ENCODE measurements around the gene GCNT2.
A peak's percentile ranks its signal among the peaks of the same experiment; 100 is the strongest.

GCNT2 gene

DNA sequence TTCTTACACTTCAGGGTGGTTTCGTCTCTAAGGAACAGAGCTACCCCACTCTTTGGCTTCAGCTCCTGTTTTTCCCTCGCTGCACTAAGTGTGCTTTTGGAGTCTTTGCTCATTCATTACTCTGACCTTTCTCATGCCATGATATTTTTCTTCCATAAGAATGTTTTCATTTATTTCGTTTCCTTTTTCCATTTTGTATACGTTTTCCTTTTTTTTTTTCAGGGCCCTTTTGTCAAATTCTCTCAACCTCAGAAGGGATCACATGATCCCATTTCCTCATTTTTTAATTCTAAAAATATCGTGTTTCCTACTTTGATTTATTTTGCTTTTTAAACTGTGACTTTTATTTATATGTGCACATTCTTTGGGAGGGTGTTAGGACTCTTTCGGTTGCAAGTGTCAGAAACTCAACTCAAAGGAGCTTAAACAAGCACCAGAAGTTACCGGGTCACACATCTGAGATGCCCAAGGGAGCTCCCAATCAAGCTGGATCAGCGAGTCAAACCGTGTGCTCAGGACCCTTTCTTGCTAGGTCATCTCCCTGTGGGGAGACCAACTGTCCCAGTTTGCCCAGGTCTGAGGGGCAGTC lies 40.6 kb downstream of the GCNT2 start:
- H3K4me2 ChIP-seq (ENCODE audit: low read length), result no peak overlapping the region
- H3K79me1 ChIP-seq (ENCODE audit: low read length), result peaks cover 3% of the 10 kb centered on the region

DNA sequence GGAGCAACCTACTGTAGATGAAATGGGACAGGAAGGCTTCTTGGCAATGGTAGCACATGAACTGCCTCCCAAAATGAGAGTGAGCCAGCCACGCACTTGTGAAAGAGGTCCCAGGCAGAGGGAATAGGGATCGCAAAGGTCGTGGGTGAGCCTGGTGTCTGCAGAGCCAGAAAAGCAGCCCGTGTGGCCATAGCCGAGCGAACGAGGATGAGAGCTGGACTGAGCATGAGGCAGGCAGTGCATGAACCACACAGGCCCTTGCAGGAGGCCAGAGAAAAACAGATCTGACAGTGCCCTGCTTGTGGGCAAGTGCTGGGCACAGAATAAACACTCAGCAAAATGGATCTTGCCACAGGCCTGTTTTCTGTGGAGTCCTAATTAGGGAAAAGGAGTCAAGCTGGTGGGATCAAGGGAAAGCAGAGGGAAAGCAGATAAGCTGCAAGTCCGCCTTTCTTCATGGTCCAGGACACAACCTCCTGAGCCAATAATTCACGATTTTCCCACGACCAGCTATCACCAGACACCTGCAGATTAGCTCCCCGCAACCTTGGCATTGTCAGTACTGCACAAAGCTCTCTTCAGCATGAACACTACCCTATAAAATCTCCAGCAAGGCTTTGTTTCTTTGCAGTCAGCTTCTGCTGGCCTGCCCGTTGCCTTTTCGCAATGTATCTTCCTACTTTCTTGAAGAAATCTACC lies 44.0 kb downstream of the GCNT2 start:
- H2BK120ac ChIP-seq (ENCODE audit: insufficient read depth, low read length, poor library complexity), result no peak overlapping the region
- H3K4me2 ChIP-seq (ENCODE audit: low read length), result no peak overlapping the region
- H3K4me3 ChIP-seq (ENCODE audit: low read depth, low read length), result no peak overlapping the region
- WGBS (ENCODE audit: extremely low coverage, insufficient coverage, insufficient read length), result no CpG with 5 or more reads among the region's 13 CpGs
- no peak overlapping the region for H2BK5ac ChIP-seq (ENCODE audit: low read depth, low read length, poor library complexity)
- H3K23ac ChIP-seq (ENCODE audit: low read length), result no peak overlapping the region
- H3K4me1 ChIP-seq (ENCODE audit: control insufficient read depth in 1 of 2, insufficient read depth in 2 of 2, low read length in 2 of 2), result peaks cover 4 to 13% of the 10 kb centered on the region in 2 experiments
- no peak overlapping the region for H2BK12ac ChIP-seq (ENCODE audit: low read length)
- no peak overlapping the region for H4K8ac ChIP-seq (ENCODE audit: low read depth, low read length)
- no peak overlapping the region for H3K4ac ChIP-seq (ENCODE audit: low read depth, low read length)
- H3K79me2 ChIP-seq (ENCODE audit: control insufficient read depth, insufficient read depth, low read length, poor library complexity), result no peaks in the 10 kb centered on the region
- H3K36me3 ChIP-seq (ENCODE audit: control insufficient read depth in 1 of 2, insufficient read depth in 2 of 2, low read length in 2 of 2), result peaks cover 2 to 4% of the 10 kb centered on the region in 2 experiments
- no peaks in the 10 kb centered on the region for H3K27me3 ChIP-seq (ENCODE audit: insufficient read depth, low read length)
- H2AFZ ChIP-seq (ENCODE audit: insufficient read depth, low read length, poor library complexity), result no peak overlapping the region
- peaks cover 10% of the 10 kb centered on the region for H3K79me1 ChIP-seq (ENCODE audit: low read length)
- DNase-seq, result no peak
- H4K91ac ChIP-seq (ENCODE audit: low read depth, low read length), result peak overlapping the region; percentile 33
- H4K12ac ChIP-seq (ENCODE audit: low read depth, low read length), result no peak overlapping the region
- H2AK5ac ChIP-seq (ENCODE audit: low read length), result no peak overlapping the region
- no peaks in the 10 kb centered on the region for H3K9me3 ChIP-seq (ENCODE audit: insufficient read depth, low read depth, low read length)
- H3K14ac ChIP-seq (ENCODE audit: low read length), result no peak overlapping the region
- no peak overlapping the region for H3K27ac ChIP-seq (ENCODE audit: low read depth, low read length)
- H3K9ac ChIP-seq (ENCODE audit: low read length), result no peak overlapping the region
- no peak overlapping the region for H3K18ac ChIP-seq (ENCODE audit: low read length)

More for the DNA sequence above, 40.6 kb downstream of the GCNT2 start:
- peak overlapping the region; percentile 53 for H2BK12ac ChIP-seq (ENCODE audit: low read length)
- no peak overlapping the region for H4K12ac ChIP-seq (ENCODE audit: low read depth, low read length)
- no peak overlapping the region for H3K27ac ChIP-seq (ENCODE audit: low read depth, low read length)
- no peak overlapping the region for H3K4me3 ChIP-seq (ENCODE audit: low read depth, low read length)
- H3K23ac ChIP-seq (ENCODE audit: low read length), result peak overlapping the region; percentile 95
- no peaks in the 10 kb centered on the region for H3K27me3 ChIP-seq (ENCODE audit: insufficient read depth, low read length)
- peaks cover 0 to 8% of the 10 kb centered on the region in 2 experiments for H3K4me1 ChIP-seq (ENCODE audit: control insufficient read depth in 1 of 2, insufficient read depth in 2 of 2, low read length in 2 of 2)
- H3K14ac ChIP-seq (ENCODE audit: low read length), result peak overlapping the region; percentile 32
- WGBS (ENCODE audit: extremely low coverage, insufficient coverage, insufficient read length), result no CpG with 5 or more reads among the region's 9 CpGs
- DNase-seq, result no peak
- H3K9me3 ChIP-seq (ENCODE audit: insufficient read depth, low read depth, low read length), result no peaks in the 10 kb centered on the region
- H2AFZ ChIP-seq (ENCODE audit: insufficient read depth, low read length, poor library complexity), result no peak overlapping the region
- H2AK5ac ChIP-seq (ENCODE audit: low read length), result no peak overlapping the region
- no peaks in the 10 kb centered on the region for H3K79me2 ChIP-seq (ENCODE audit: control insufficient read depth, insufficient read depth, low read length, poor library complexity)
- peak overlapping the region; percentile 55 for H3K9ac ChIP-seq (ENCODE audit: low read length)
- peak overlapping the region; percentile 16 for H4K91ac ChIP-seq (ENCODE audit: low read depth, low read length)
- H3K18ac ChIP-seq (ENCODE audit: low read length), result no peak overlapping the region
- peak overlapping the region; percentile 19 for H3K4ac ChIP-seq (ENCODE audit: low read depth, low read length)
- peak overlapping the region; percentile 36 for H4K8ac ChIP-seq (ENCODE audit: low read depth, low read length)
- H2BK120ac ChIP-seq (ENCODE audit: insufficient read depth, low read length, poor library complexity), result no peak overlapping the region
- no peak overlapping the region for H2BK5ac ChIP-seq (ENCODE audit: low read depth, low read length, poor library complexity)
- peaks cover 4 to 8% of the 10 kb centered on the region in 2 experiments for H3K36me3 ChIP-seq (ENCODE audit: control insufficient read depth in 1 of 2, insufficient read depth in 2 of 2, low read length in 2 of 2)

DNA sequence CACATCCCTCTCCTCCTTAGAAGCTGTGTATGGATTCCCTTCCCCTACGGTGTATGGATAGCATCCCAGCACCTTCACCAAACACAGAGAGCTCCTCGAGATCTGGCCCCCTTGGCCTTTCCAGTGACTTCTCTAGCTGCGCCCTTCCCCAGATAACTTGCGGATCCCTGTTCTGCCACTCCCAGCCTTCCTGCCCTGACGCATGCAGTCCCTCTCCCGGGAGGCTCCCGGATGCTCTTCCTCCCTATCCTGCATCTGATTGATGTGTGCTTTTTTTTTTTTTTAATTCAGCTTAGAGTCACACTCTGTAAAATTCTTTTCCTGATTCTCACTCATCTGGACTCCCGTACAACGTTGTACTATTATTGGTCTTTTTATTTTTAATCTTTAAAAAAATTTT lies 44.8 kb downstream of the GCNT2 start:
- Histone ChIP-seq H3K36me3 (ENCODE audit: control insufficient read depth in 1 of 2, insufficient read depth in 2 of 2, low read length in 2 of 2) (peaks cover 2 to 4% of the 10 kb centered on the region in 2 experiments), H3K9ac (ENCODE audit: low read length) (no peak overlapping the region), H3K27me3 (ENCODE audit: insufficient read depth, low read length) (no peaks in the 10 kb centered on the region), H2AK5ac (ENCODE audit: low read length) (peak overlapping the region; percentile 60), H3K4me1 (ENCODE audit: control insufficient read depth in 1 of 2, insufficient read depth in 2 of 2, low read length in 2 of 2) (peaks cover 4 to 13% of the 10 kb centered on the region in 2 experiments), H3K79me2 (ENCODE audit: control insufficient read depth, insufficient read depth, low read length, poor library complexity) (no peaks in the 10 kb centered on the region), H3K9me3 (ENCODE audit: insufficient read depth, low read depth, low read length) (no peaks in the 10 kb centered on the region), H3K14ac (ENCODE audit: low read length) (peak overlapping the region; percentile 9), H4K91ac (ENCODE audit: low read depth, low read length) (peak overlapping the region; percentile 48), H2AFZ (ENCODE audit: insufficient read depth, low read length, poor library complexity) (no peak overlapping the region), H3K18ac (ENCODE audit: low read length) (no peak overlapping the region), H3K4me3 (ENCODE audit: low read depth, low read length) (no peak overlapping the region), H4K12ac (ENCODE audit: low read depth, low read length) (no peak overlapping the region), H4K8ac (ENCODE audit: low read depth, low read length) (no peak overlapping the region), H2BK120ac (ENCODE audit: insufficient read depth, low read length, poor library complexity) (no peak overlapping the region), H3K27ac (ENCODE audit: low read depth, low read length) (no peak overlapping the region), H3K23ac (ENCODE audit: low read length) (no peak overlapping the region), H3K4me2 (ENCODE audit: low read length) (no peak overlapping the region), H3K79me1 (ENCODE audit: low read length) (peaks cover 10% of the 10 kb centered on the region), H2BK5ac (ENCODE audit: low read depth, low read length, poor library complexity) (no peak overlapping the region), H3K4ac (ENCODE audit: low read depth, low read length) (no peak overlapping the region), H2BK12ac (ENCODE audit: low read length) (peak overlapping the region; percentile 75)
- WGBS (ENCODE audit: extremely low coverage, insufficient coverage, insufficient read length), result no CpG with 5 or more reads among the region's 9 CpGs
- DNase-seq, result no peak

DNA sequence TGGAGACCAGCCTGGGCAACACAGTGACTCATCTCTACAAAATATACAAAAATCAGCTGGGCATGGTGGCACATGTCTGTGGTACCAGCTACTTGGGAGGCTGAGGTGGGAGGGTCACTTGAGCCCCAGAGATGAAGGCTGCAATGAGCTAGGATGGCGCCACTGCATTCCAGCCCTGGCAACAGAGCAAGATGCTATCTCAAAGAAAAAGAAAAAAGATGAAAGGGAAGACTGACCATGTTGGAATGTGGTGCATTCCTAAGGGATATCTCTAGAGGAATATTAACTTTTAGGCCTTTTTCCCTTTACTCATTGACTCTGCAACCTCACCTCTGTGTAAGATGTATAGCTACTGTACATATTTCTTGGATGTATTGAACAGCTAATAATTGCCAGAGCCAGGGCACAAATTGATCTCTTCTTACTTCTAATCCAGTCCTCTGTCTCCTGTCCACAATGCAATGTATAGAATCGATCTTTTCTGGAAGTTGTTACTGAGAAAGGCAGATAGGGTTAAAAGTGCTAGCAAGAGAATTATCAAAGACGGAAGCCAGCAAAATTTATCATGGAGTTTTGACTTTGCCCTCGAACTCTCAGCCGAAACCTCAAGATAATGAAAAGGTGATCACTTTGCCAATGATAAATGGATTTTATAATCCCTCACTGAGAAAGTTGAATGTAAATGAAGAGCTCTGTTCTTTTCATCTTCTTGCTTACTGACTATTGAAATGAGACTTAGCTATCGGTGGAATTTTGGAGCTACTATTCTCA lies 46.3 kb downstream of the GCNT2 start:
- Histone ChIP-seq H3K9me3 (ENCODE audit: insufficient read depth, low read depth, low read length) (no peaks in the 10 kb centered on the region), H3K79me1 (ENCODE audit: low read length) (peaks cover 10% of the 10 kb centered on the region), H3K27ac (ENCODE audit: low read depth, low read length) (peak overlapping the region; percentile 54), H3K4me2 (ENCODE audit: low read length) (no peak overlapping the region), H4K91ac (ENCODE audit: low read depth, low read length) (no peak overlapping the region), H2BK12ac (ENCODE audit: low read length) (peak overlapping the region; percentile 24), H3K79me2 (ENCODE audit: control insufficient read depth, insufficient read depth, low read length, poor library complexity) (no peaks in the 10 kb centered on the region), H3K4me3 (ENCODE audit: low read depth, low read length) (no peak overlapping the region), H3K9ac (ENCODE audit: low read length) (no peak overlapping the region), H4K12ac (ENCODE audit: low read depth, low read length) (no peak overlapping the region), H3K4ac (ENCODE audit: low read depth, low read length) (no peak overlapping the region), H3K27me3 (ENCODE audit: insufficient read depth, low read length) (no peaks in the 10 kb centered on the region), H4K8ac (ENCODE audit: low read depth, low read length) (no peak overlapping the region), H2AK5ac (ENCODE audit: low read length) (no peak overlapping the region), H2BK5ac (ENCODE audit: low read depth, low read length, poor library complexity) (peak overlapping the region; percentile 31), H2BK120ac (ENCODE audit: insufficient read depth, low read length, poor library complexity) (no peak overlapping the region), H3K18ac (ENCODE audit: low read length) (no peak overlapping the region), H3K4me1 (ENCODE audit: control insufficient read depth in 1 of 2, insufficient read depth in 2 of 2, low read length in 2 of 2) (peaks cover 4 to 13% of the 10 kb centered on the region in 2 experiments), H3K23ac (ENCODE audit: low read length) (no peak overlapping the region), H2AFZ (ENCODE audit: insufficient read depth, low read length, poor library complexity) (no peak overlapping the region), H3K36me3 (ENCODE audit: control insufficient read depth in 1 of 2, insufficient read depth in 2 of 2, low read length in 2 of 2) (no peaks in the 10 kb centered on the region), H3K14ac (ENCODE audit: low read length) (no peak overlapping the region)
- whole genome bisulfite sequencing (ENCODE audit: extremely low coverage, insufficient coverage, insufficient read length), result no CpG with 5 or more reads among the region's 6 CpGs
- DNase-seq, result peak; percentile 47 to 82
